GM23338 (cell line): Measurements from ENCODE around the gene CD247. TPM values are rescaled to one million over a fixed set of nuclear protein-coding genes. Genes with fewer than 3 reads are reported as not detected.

Experiments used
- ATAC-seq: fragments of 200-7000 bp; cut with Tn5 transposase; 3 replicates; pipeline ENCODE4 v1.9.1; 2020
- DNase-seq: peaks from one replicate; pipeline ENCODE4 v3.0.0-alpha.2; 2015; ENCODE audit warnings: low spot score
- H2AFZ ChIP-seq: fragments of 200-600 bp; sonication (generic); 2 replicates; pipeline ENCODE4 v1.8.0; 2016; ENCODE audit warnings: antibody characterized with exemption, mild to moderate bottlenecking, moderate library complexity
- H3F3A ChIP-seq: fragments of 200-600 bp; sonication (generic); replicated peaks from 2 replicates; pipeline ENCODE4 v1.8.0; 2017; ENCODE audit warnings: antibody characterized with exemption, mixed run types, low read depth
- H3K27ac ChIP-seq: fragments of 200-600 bp; sonication (generic); 2 replicates; pipeline ENCODE4 v1.6.1; 2016; ENCODE audit warnings: low read depth
- H3K27me3 ChIP-seq: fragments of 200-600 bp; sonication (generic); 2 replicates; pipeline ENCODE4 v1.8.0; 2016; ENCODE audit warnings: mild to moderate bottlenecking, mixed run types, moderate library complexity; ENCODE audit not compliant: insufficient read depth
- H3K36me3 ChIP-seq: fragments of 200-600 bp; sonication (generic); 2 replicates; pipeline ENCODE4 v1.8.0; 2016; ENCODE audit warnings: mild to moderate bottlenecking; ENCODE audit not compliant: insufficient read depth
- H3K4me1 ChIP-seq: fragments of 200-600 bp; sonication (generic); 2 replicates; pipeline ENCODE4 v1.8.0; 2016; ENCODE audit warnings: mild to moderate bottlenecking, moderate library complexity; ENCODE audit not compliant: insufficient read depth
- H3K4me2 ChIP-seq: fragments of 200-600 bp; sonication (generic); 2 replicates; pipeline ENCODE4 v1.7.1; 2017; ENCODE audit warnings: mixed run types
- H3K4me3 ChIP-seq: fragments of 200-600 bp; sonication (generic); 2 replicates; pipeline ENCODE4 v1.6.1; 2016; ENCODE audit warnings: mixed run types
- H3K79me2 ChIP-seq: fragments of 200-600 bp; sonication (generic); replicated peaks from 2 replicates; pipeline ENCODE4 v1.8.0; 2017; ENCODE audit warnings: mild to moderate bottlenecking; ENCODE audit not compliant: insufficient read depth
- H3K9me2 ChIP-seq: fragments of 200-600 bp; sonication (generic); 2 replicates; pipeline ENCODE4 v1.8.0; 2017; ENCODE audit not compliant: insufficient read depth
- H4K20me1 ChIP-seq: fragments of 200-600 bp; sonication (generic); replicated peaks from 2 replicates; pipeline ENCODE4 v1.8.0; 2017; ENCODE audit warnings: mild to moderate bottlenecking; ENCODE audit not compliant: insufficient read depth
- H3K27ac Mint-ChIP-seq: 2 replicates; pipeline ENCODE4 v1.8.0; 2020; ENCODE audit warnings: inconsistent platforms, mild to moderate bottlenecking, moderate library complexity, mixed read lengths
- H3K27me3 Mint-ChIP-seq: 3 replicates; pipeline ENCODE4 v1.8.0; 2022; ENCODE audit warnings: low read depth, mild to moderate bottlenecking, moderate library complexity, mixed read lengths, inconsistent platforms; ENCODE audit not compliant: insufficient read depth, poor library complexity
- H3K36me3 Mint-ChIP-seq: 3 replicates; pipeline ENCODE4 v1.8.0; 2021; ENCODE audit warnings: low read depth, mild to moderate bottlenecking, inconsistent platforms, moderate library complexity, mixed read lengths
- H3K4me1 Mint-ChIP-seq: 3 replicates; pipeline ENCODE4 v1.8.0; 2020; ENCODE audit warnings: mild to moderate bottlenecking, inconsistent platforms, mixed read lengths
- H3K4me3 Mint-ChIP-seq: 3 replicates; pipeline ENCODE4 v1.8.0; 2021; ENCODE audit warnings: moderate library complexity, mild to moderate bottlenecking, inconsistent platforms, mixed read lengths
- H3K9me3 Mint-ChIP-seq: 3 replicates; pipeline ENCODE4 v1.8.0; 2020; ENCODE audit warnings: moderate library complexity, mild to moderate bottlenecking, inconsistent platforms, mixed read lengths
- CREB1 ChIP-seq: fragments of 250-450 bp; sonication (Bioruptor Pico); IDR thresholded peaks from 2 replicates; pipeline ENCODE4 v1.5.0; 2020; ENCODE audit warnings: low read depth, mild to moderate bottlenecking, moderate library complexity
- EZH2 ChIP-seq: fragments of 200-600 bp; sonication (generic); IDR thresholded peaks from one replicate; pipeline ENCODE4 v1.8.0; 2017; ENCODE audit warnings: antibody characterized with exemption, mild to moderate bottlenecking, low read depth; ENCODE audit not compliant: unreplicated experiment
- EZH2phosphoT487 ChIP-seq: fragments of 200-600 bp; sonication (generic); IDR thresholded peaks from one replicate; pipeline ENCODE4 v1.8.1; 2018; ENCODE audit warnings: antibody characterized with exemption; ENCODE audit not compliant: unreplicated experiment
- JUNB ChIP-seq: IDR thresholded peaks from one replicate; pipeline ENCODE4 v1.6.1; 2016; ENCODE audit warnings: antibody characterized with exemption; ENCODE audit not compliant: unreplicated experiment
- NANOG ChIP-seq: IDR thresholded peaks from 2 replicates; pipeline ENCODE4 v1.6.1; 2016; ENCODE audit warnings: antibody characterized with exemption, borderline replicate concordance
- POLR2AphosphoS5 ChIP-seq: IDR thresholded peaks from 2 replicates; pipeline ENCODE4 v1.6.1; 2016; ENCODE audit warnings: antibody characterized with exemption, low read depth
- STAT1 ChIP-seq: IDR thresholded peaks from one replicate; pipeline ENCODE4 v1.6.1; 2016; ENCODE audit warnings: antibody characterized with exemption; ENCODE audit not compliant: unreplicated experiment
- ZNF114 ChIP-seq: fragments of 250-450 bp; sonication (Bioruptor Pico); IDR thresholded peaks from 2 replicates; pipeline ENCODE4 v1.5.0; 2020; ENCODE audit warnings: mild to moderate bottlenecking, moderate library complexity
- ZNF331 ChIP-seq: fragments of 250-450 bp; sonication (Bioruptor Pico); IDR thresholded peaks from 2 replicates; pipeline ENCODE4 v1.5.0; 2020; ENCODE audit warnings: low read depth, mild to moderate bottlenecking, moderate library complexity
- polyA plus RNA-seq: library from polyadenylated mRNA; unstranded; fragments of >200 nt; fragmentation: Nextera tagmentation; extraction: Ambion mirVana; gene quantifications from 2 replicates; pipeline ENCODE4 v1.2.1, GENCODE V29; 2016
- total RNA-seq: library from RNA; depleted of rRNA; stranded (reverse); fragments of >200 nt; shearing (Covaris generic); gene quantifications from 2 replicates; pipeline ENCODE4 v1.2.3, GENCODE V29; 2014
- TF ChIP-seq, protein P1 (sequence below): IDR thresholded peaks from one replicate; pipeline ENCODE4 v1.6.1; 2018; ENCODE audit warnings: antibody characterized with exemption; ENCODE audit not compliant: unreplicated experiment
- TF ChIP-seq, protein P2 (sequence below): IDR thresholded peaks from 2 replicates; pipeline ENCODE4 v1.6.1; 2016; ENCODE audit warnings: antibody characterized with exemption
- TF ChIP-seq, protein P3 (sequence below): fragments of 250-450 bp; sonication (Bioruptor Pico); IDR thresholded peaks from 2 replicates; pipeline ENCODE4 v1.5.0; 2020; ENCODE audit warnings: mild to moderate bottlenecking, moderate library complexity
- TF ChIP-seq, protein P4 (sequence below), 2 experiments: fragments of 200-600 bp in 1 of 2; sonication (generic) in 1 of 2; conservative IDR thresholded peaks; 2 replicates each; pipeline versions ENCODE4 v1.5.1 to v1.6.1; 2016 to 2017; ENCODE audit warnings: antibody characterized with exemption in 2 of 2, low read depth in 2 of 2, mild to moderate bottlenecking in 2 of 2, moderate library complexity in 1 of 2

The CD247 gene
- total and polyA plus RNA-seq, 2 experiments from 2014 or later, result 1.2 to 1.4 TPM

DNA sequence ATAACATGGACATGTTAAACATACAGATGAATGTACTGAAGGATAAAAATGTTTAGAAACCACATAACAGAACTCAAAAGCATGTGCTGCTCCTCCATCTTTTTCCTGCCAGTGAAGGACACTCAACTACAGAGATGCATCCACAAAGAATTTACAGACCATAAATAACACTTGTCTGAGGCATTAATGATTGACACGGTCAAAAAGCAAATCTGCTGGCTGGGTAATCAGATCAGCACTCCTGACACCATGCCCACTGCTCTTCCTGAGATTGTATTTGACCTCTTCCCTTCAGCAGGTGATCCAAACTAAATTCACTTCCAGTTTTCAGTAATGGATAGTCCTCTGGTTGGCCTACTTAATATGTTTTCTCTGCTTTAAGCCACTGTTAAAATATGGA is 28.6 kb upstream of the CD247 start:
- Mint-ChIP-seq H3K4me1 (peaks cover 13% of the 10 kb centered on the region), H3K27me3 (peaks cover 5% of the 10 kb centered on the region), H3K4me3 (no peak overlapping the region), H3K9me3 (no peaks in the 10 kb centered on the region), H3K36me3 (peaks cover 19% of the 10 kb centered on the region), H3K27ac (no peak overlapping the region)
- Histone ChIP-seq H4K20me1 (peaks cover 5% of the 10 kb centered on the region), H3K27ac (no peak overlapping the region), H3K9me2 (no peaks in the 10 kb centered on the region), H2AFZ (no peak overlapping the region), H3K79me2 (peaks cover 7% of the 10 kb centered on the region; the same call in 1 of the 2 replicates), H3K4me2 (no peak overlapping the region), H3K4me3 (no peak overlapping the region), H3K27me3 (no peaks in the 10 kb centered on the region), H3K36me3 (peaks cover 7% of the 10 kb centered on the region; the same call in 1 of the 2 replicates), H3F3A (no peaks in the 10 kb centered on the region), H3K4me1 (no peaks in the 10 kb centered on the region)
- ATAC-seq, result no peak
- TF ChIP-seq NANOG (no peak), CREB1 (CRISPR knock-in tag) (no peak), JUNB (no peak), EZH2phosphoT487 (no peak), ZNF114 (CRISPR knock-in tag) (no peak), POLR2AphosphoS5 (no peak), STAT1 (no peak), ZNF331 (CRISPR knock-in tag) (no peak), EZH2 (no peak)
- TF ChIP-seq, protein P1, sequence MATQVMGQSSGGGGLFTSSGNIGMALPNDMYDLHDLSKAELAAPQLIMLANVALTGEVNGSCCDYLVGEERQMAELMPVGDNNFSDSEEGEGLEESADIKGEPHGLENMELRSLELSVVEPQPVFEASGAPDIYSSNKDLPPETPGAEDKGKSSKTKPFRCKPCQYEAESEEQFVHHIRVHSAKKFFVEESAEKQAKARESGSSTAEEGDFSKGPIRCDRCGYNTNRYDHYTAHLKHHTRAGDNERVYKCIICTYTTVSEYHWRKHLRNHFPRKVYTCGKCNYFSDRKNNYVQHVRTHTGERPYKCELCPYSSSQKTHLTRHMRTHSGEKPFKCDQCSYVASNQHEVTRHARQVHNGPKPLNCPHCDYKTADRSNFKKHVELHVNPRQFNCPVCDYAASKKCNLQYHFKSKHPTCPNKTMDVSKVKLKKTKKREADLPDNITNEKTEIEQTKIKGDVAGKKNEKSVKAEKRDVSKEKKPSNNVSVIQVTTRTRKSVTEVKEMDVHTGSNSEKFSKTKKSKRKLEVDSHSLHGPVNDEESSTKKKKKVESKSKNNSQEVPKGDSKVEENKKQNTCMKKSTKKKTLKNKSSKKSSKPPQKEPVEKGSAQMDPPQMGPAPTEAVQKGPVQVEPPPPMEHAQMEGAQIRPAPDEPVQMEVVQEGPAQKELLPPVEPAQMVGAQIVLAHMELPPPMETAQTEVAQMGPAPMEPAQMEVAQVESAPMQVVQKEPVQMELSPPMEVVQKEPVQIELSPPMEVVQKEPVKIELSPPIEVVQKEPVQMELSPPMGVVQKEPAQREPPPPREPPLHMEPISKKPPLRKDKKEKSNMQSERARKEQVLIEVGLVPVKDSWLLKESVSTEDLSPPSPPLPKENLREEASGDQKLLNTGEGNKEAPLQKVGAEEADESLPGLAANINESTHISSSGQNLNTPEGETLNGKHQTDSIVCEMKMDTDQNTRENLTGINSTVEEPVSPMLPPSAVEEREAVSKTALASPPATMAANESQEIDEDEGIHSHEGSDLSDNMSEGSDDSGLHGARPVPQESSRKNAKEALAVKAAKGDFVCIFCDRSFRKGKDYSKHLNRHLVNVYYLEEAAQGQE, result no peak
- TF ChIP-seq, protein P2, sequence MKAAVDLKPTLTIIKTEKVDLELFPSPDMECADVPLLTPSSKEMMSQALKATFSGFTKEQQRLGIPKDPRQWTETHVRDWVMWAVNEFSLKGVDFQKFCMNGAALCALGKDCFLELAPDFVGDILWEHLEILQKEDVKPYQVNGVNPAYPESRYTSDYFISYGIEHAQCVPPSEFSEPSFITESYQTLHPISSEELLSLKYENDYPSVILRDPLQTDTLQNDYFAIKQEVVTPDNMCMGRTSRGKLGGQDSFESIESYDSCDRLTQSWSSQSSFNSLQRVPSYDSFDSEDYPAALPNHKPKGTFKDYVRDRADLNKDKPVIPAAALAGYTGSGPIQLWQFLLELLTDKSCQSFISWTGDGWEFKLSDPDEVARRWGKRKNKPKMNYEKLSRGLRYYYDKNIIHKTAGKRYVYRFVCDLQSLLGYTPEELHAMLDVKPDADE, result no peak
- TF ChIP-seq, protein P3, sequence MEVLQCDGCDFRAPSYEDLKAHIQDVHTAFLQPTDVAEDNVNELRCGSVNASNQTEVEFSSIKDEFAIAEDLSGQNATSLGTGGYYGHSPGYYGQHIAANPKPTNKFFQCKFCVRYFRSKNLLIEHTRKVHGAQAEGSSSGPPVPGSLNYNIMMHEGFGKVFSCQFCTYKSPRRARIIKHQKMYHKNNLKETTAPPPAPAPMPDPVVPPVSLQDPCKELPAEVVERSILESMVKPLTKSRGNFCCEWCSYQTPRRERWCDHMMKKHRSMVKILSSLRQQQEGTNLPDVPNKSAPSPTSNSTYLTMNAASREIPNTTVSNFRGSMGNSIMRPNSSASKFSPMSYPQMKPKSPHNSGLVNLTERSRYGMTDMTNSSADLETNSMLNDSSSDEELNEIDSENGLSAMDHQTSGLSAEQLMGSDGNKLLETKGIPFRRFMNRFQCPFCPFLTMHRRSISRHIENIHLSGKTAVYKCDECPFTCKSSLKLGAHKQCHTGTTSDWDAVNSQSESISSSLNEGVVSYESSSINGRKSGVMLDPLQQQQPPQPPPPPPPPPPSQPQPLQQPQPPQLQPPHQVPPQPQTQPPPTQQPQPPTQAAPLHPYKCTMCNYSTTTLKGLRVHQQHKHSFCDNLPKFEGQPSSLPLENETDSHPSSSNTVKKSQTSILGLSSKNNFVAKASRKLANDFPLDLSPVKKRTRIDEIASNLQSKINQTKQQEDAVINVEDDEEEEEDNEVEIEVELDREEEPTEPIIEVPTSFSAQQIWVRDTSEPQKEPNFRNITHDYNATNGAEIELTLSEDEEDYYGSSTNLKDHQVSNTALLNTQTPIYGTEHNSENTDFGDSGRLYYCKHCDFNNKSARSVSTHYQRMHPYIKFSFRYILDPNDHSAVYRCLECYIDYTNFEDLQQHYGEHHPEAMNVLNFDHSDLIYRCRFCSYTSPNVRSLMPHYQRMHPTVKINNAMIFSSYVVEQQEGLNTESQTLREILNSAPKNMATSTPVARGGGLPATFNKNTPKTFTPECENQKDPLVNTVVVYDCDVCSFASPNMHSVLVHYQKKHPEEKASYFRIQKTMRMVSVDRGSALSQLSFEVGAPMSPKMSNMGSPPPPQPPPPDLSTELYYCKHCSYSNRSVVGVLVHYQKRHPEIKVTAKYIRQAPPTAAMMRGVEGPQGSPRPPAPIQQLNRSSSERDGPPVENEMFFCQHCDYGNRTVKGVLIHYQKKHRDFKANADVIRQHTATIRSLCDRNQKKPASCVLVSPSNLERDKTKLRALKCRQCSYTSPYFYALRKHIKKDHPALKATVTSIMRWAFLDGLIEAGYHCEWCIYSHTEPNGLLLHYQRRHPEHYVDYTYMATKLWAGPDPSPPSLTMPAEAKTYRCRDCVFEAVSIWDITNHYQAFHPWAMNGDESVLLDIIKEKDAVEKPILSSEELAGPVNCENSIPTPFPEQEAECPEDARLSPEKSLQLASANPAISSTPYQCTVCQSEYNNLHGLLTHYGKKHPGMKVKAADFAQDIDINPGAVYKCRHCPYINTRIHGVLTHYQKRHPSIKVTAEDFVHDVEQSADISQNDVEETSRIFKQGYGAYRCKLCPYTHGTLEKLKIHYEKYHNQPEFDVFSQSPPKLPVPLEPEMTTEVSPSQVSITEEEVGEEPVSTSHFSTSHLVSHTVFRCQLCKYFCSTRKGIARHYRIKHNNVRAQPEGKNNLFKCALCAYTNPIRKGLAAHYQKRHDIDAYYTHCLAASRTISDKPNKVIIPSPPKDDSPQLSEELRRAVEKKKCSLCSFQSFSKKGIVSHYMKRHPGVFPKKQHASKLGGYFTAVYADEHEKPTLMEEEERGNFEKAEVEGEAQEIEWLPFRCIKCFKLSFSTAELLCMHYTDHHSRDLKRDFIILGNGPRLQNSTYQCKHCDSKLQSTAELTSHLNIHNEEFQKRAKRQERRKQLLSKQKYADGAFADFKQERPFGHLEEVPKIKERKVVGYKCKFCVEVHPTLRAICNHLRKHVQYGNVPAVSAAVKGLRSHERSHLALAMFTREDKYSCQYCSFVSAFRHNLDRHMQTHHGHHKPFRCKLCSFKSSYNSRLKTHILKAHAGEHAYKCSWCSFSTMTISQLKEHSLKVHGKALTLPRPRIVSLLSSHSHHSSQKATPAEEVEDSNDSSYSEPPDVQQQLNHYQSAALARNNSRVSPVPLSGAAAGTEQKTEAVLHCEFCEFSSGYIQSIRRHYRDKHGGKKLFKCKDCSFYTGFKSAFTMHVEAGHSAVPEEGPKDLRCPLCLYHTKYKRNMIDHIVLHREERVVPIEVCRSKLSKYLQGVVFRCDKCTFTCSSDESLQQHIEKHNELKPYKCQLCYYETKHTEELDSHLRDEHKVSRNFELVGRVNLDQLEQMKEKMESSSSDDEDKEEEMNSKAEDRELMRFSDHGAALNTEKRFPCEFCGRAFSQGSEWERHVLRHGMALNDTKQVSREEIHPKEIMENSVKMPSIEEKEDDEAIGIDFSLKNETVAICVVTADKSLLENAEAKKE (CRISPR knock-in tag), result no peak
- TF ChIP-seq, protein P4, sequence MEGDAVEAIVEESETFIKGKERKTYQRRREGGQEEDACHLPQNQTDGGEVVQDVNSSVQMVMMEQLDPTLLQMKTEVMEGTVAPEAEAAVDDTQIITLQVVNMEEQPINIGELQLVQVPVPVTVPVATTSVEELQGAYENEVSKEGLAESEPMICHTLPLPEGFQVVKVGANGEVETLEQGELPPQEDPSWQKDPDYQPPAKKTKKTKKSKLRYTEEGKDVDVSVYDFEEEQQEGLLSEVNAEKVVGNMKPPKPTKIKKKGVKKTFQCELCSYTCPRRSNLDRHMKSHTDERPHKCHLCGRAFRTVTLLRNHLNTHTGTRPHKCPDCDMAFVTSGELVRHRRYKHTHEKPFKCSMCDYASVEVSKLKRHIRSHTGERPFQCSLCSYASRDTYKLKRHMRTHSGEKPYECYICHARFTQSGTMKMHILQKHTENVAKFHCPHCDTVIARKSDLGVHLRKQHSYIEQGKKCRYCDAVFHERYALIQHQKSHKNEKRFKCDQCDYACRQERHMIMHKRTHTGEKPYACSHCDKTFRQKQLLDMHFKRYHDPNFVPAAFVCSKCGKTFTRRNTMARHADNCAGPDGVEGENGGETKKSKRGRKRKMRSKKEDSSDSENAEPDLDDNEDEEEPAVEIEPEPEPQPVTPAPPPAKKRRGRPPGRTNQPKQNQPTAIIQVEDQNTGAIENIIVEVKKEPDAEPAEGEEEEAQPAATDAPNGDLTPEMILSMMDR (conservative IDR thresholded peaks at IDR 0.05; ENCODE audit: low read depth in 2 of 2), result no peak
- DNase-seq, result no peak
